GM23248 (cell line): Measurements from ENCODE around the gene FAM20B.

Experiments
- EZH2 ChIP-seq: fragments of 200-600 bp; sonication (generic); IDR thresholded peaks from 2 replicates; pipeline ENCODE4 v1.6.1; 2018; ENCODE audit warnings: antibody characterized with exemption, mild to moderate bottlenecking; ENCODE audit not compliant: insufficient read depth, poor library complexity, severe bottlenecking
- EZH2phosphoT487 ChIP-seq: fragments of 200-600 bp; sonication (generic); IDR thresholded peaks from 2 replicates; pipeline ENCODE4 v1.6.1; 2018; ENCODE audit warnings: antibody characterized with exemption, moderate library complexity, mild to moderate bottlenecking, low read depth; ENCODE audit not compliant: insufficient read depth

DNA sequence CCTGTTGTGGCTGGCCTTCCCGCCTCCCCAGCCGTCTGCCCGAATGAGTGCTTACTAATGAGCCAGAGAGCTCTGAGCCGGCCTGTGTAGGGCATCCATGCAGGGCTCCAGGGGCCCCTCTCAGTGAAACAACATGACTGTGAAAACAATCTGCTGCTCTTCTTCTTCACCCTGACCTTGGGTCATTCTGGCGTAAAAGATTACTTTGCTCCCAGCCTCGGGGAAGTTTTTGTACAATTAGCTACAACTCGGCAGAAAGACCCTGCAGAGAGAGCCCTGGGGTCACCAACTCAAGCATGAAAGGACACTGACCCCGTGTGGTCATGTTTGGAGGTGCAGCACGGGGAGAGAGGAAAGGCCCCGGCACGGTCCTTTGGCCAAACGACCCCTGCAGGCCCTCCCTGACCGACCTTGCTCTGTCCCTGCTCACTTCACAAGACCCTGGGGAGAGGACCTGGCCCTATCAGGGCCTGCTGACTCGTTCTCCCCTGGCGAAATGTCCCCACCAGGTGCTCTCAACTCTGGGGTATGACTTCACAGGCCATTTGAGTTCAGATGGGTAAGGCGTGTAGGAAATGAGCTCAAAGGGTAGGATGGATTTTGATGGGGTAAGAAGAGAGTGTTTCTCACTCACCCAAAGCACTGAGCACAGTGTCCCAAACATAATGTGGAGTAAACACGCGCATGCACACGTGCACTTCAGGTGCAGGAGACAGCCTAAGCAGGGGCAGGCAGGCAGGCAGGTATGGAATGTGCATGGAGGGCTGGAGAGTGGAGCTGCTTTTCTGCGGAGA is 22.9 kb upstream of the FAM20B start:
- TF ChIP-seq EZH2 (no peak), EZH2phosphoT487 (no peak)
